Measurements from ENCODE around the gene UBALD1.

UBALD1 gene

GRCh38 chr16:4641306-4641687, 26.6 kb upstream of the UBALD1 start:
- Histone ChIP-seq H3K36me3 (ENCODE audit: low read length) (no peaks in the 10 kb centered on the region), H3K9ac (ENCODE audit: low read length) (no peak overlapping the region), H3K4me3 (ENCODE audit: insufficient read depth, low read length, poor library complexity, severe bottlenecking) (no peak overlapping the region), H4K20me1 (ENCODE audit: low read depth, low read length) (peaks cover 3% of the 10 kb centered on the region; the same call in 1 of the 2 replicates), H3K79me2 (ENCODE audit: insufficient read depth, low read length) (peaks cover 17% of the 10 kb centered on the region; the same call in 1 of the 2 replicates), H3K4me2 (ENCODE audit: low read depth, low read length, poor library complexity, severe bottlenecking) (no peak overlapping the region), H3K27ac (ENCODE audit: low read depth, low read length) (no peak overlapping the region), H2AFZ (ENCODE audit: low read depth, low read length, severe bottlenecking) (no peak overlapping the region), H3K9me3 (ENCODE audit: insufficient read depth, low read length) (no peaks in the 10 kb centered on the region), H3F3A (ENCODE audit: insufficient read depth) (no peaks in the 10 kb centered on the region), H3K27me3 (ENCODE audit: low read length) (no peaks in the 10 kb centered on the region), H3K9me2 (replicated peaks; ENCODE audit: insufficient read depth, low read length) (no peaks in the 10 kb centered on the region)
- TF ChIP-seq EZH2phosphoT487 (conservative IDR thresholded peaks at IDR 0.05; ENCODE audit: low read length) (no peak), CTCF (IDR thresholded peaks at IDR 0.05; ENCODE audit: insufficient read depth, low read length, poor library complexity, severe bottlenecking) (no peak)

- no peak overlapping the region for H2AFZ ChIP-seq (ENCODE audit: low read depth, low read length, severe bottlenecking)
- no peak overlapping the region for H3K4me2 ChIP-seq (ENCODE audit: low read depth, low read length, poor library complexity, severe bottlenecking)
- H3K79me2 ChIP-seq (ENCODE audit: insufficient read depth, low read length) = peaks cover 17% of the 10 kb centered on the region; the same call in 1 of the 2 replicates
- TF ChIP-seq EZH2phosphoT487 (conservative IDR thresholded peaks at IDR 0.05; ENCODE audit: low read length) = no peak
- TF ChIP-seq CTCF (IDR thresholded peaks at IDR 0.05; ENCODE audit: insufficient read depth, low read length, poor library complexity, severe bottlenecking) = no peak
- no peak overlapping the region for H3K9ac ChIP-seq (ENCODE audit: low read length)
- no peak overlapping the region for H3K4me3 ChIP-seq (ENCODE audit: insufficient read depth, low read length, poor library complexity, severe bottlenecking)
- no peaks in the 10 kb centered on the region for H3K36me3 ChIP-seq (ENCODE audit: low read length)
- no peaks in the 10 kb centered on the region for H3F3A ChIP-seq (ENCODE audit: insufficient read depth)
- H3K9me2 ChIP-seq (replicated peaks; ENCODE audit: insufficient read depth, low read length) = no peaks in the 10 kb centered on the region
- no peaks in the 10 kb centered on the region for H3K9me3 ChIP-seq (ENCODE audit: insufficient read depth, low read length)
- H4K20me1 ChIP-seq (ENCODE audit: low read depth, low read length) = peaks cover 3% of the 10 kb centered on the region; the same call in 1 of the 2 replicates
- H3K27me3 ChIP-seq (ENCODE audit: low read length) = no peaks in the 10 kb centered on the region
- H3K27ac ChIP-seq (ENCODE audit: low read depth, low read length) = no peak overlapping the region
Observed at GRCh38 chr16:4640572-4641305, 26.1 kb upstream of the UBALD1 start.

GRCh38 chr16:4639899-4640509, 25.3 kb upstream of the UBALD1 start:
- H4K20me1 ChIP-seq (ENCODE audit: low read depth, low read length) = peaks cover 3% of the 10 kb centered on the region; the same call in 1 of the 2 replicates
- H2AFZ ChIP-seq (ENCODE audit: low read depth, low read length, severe bottlenecking) = no peak overlapping the region
- no peak overlapping the region for H3K4me2 ChIP-seq (ENCODE audit: low read depth, low read length, poor library complexity, severe bottlenecking)
- no peaks in the 10 kb centered on the region for H3F3A ChIP-seq (ENCODE audit: insufficient read depth)
- no peaks in the 10 kb centered on the region for H3K36me3 ChIP-seq (ENCODE audit: low read length)
- no peak overlapping the region for H3K9ac ChIP-seq (ENCODE audit: low read length)
- H3K4me3 ChIP-seq (ENCODE audit: insufficient read depth, low read length, poor library complexity, severe bottlenecking) = no peak overlapping the region
- no peaks in the 10 kb centered on the region for H3K27me3 ChIP-seq (ENCODE audit: low read length)
- no peaks in the 10 kb centered on the region for H3K9me2 ChIP-seq (replicated peaks; ENCODE audit: insufficient read depth, low read length)
- TF ChIP-seq CTCF (IDR thresholded peaks at IDR 0.05; ENCODE audit: insufficient read depth, low read length, poor library complexity, severe bottlenecking) (no peak), EZH2phosphoT487 (conservative IDR thresholded peaks at IDR 0.05; ENCODE audit: low read length) (no peak)
- no peak overlapping the region for H3K27ac ChIP-seq (ENCODE audit: low read depth, low read length)
- no peaks in the 10 kb centered on the region for H3K9me3 ChIP-seq (ENCODE audit: insufficient read depth, low read length)
- H3K79me2 ChIP-seq (ENCODE audit: insufficient read depth, low read length) = peaks cover 17% of the 10 kb centered on the region; the same call in 1 of the 2 replicates

Measured in SU-DHL-6 (cell line).